HG03196 (cell line): ENCODE measurements around the gene TMEM158.

Experiments used
- ATAC-seq: cut with Tn5 transposase; IDR thresholded peaks from one replicate; pipeline ENCODE4 v1.9.1; 2021; ENCODE audit not compliant: unreplicated experiment

The TMEM158 gene

DNA sequence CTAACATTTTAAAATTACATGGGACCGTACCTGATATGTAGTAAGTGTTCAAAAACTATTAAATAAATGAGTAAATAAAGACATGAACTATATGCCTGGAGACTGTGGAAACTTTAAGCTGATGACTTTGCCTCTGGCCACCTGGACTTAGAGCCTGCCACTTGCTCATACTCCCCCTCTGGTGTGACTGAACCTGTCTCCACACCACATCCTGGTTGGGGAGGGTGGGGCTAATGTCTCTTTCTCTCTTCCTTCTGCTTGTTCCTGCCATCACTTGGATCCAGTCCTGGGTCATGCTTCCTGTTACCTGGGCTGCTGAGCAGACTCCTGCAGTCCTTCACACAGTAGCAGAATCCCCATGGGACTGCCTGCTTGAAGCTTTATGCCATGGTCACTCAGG is 8.2 kb upstream of the TMEM158 start:
- ATAC-seq, result no peak

DNA sequence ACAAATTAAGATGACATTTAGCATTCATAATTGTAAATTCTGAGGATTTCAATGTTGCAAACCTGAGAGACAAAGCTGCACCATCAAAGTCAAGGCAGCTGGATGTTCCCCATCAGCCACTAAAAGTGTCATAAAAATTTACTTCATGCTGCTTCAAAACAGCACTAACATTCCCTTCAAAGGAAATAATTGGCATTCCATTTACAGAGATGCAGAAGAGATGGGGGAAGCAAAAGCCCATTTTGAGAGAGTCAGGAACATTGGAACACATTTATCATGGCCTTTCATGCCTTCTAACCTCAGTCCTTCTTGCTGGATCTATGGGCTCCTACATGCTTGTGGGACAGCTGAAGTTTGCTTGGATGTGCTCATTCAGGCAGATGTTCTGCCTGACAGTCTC is 6.4 kb upstream of the TMEM158 start:
- no peak for ATAC-seq

DNA sequence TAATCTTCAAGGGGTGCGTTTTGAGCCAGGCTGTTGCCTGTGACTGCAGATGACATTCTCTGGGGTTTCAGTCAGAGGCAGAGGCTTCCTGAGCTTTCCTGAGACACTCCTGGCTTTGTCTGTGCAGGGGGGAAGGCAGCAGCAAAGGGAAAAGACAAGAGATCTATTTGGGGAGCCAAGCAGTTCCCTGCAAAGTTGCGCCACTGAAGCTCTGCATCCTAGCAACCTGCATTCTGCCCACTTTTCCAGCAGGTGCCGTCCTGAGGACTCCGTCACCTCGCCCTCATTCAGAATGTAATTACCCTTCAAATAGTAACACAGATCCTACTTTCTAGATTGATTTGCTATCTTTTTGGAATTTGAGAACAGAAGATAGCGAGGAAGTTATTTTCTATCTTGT is 1.9 kb upstream of the TMEM158 start:
- no peak for ATAC-seq

DNA sequence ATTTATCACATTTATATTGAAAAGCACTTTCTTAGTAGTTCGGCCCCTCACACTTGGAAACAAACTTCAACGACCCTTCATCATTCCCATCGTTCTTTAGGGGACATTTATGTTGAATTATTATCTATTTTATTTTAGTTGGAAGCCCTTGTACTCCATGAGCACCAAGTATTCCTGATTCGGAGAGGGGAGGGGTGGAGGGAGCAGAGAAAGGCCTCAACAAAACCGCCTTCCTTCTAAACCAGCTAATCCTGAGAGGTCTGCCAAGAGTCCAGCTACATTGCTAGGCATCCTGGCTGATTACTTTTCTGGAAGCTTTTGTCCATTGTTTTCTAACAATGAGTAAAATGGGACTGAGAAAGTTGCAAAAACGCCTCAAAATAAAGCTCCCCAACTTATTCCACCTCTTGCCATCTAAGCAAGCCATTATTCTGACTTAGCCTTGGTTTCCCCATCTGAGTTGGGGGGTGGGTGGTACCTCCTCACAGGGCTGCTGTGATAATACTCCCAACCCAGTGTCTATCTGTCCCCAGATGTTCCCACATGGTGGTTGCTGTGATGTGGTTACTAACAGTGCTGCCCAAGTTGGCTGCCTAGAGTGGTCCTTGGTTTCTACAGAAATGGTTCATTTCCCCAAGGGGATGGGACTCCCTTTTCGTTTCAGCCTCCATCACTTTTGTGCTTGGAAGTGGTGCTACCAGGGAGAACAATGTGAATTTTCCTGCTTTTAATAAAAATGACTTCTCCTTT is 1.2 kb upstream of the TMEM158 start:
- no peak for ATAC-seq

DNA sequence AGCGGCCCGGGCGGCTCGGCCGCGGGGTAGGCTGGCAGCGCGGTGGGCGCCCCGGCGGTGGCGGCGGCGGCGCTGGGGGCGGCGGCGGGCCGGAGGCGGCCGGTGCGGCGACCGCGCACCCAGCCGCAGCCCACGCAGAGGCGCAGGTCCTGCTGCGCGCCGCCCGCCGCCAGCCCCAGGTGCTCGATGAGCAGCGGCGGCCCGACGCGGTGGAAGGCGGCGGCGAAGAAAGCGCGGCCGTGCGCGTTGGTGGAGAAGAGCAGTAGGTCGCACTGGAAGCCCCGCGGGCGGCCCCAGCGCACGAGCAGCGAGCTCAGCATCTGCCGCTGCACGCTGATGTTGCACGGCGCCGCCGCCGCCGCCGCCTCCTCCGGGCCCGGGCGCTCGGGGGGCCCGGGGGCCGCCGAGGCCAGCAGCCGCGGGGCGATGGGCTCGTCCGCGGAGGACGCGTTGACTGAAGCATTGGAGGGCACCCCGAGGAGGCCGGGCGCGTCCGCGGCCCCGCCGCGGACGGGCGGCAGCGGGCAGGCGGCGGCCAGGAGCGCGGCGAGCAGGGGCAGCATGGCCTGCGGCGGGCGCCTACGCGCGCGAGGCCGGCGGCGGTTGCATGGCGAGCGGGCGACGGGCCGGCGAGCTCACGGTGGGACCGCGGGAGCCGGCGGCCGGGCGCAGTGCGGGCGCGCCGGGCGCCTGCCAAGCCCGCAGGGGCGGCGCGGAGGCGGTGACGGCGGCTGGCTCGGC is 452 bp downstream of the TMEM158 start:
- ATAC-seq, result peak; percentile 34

DNA sequence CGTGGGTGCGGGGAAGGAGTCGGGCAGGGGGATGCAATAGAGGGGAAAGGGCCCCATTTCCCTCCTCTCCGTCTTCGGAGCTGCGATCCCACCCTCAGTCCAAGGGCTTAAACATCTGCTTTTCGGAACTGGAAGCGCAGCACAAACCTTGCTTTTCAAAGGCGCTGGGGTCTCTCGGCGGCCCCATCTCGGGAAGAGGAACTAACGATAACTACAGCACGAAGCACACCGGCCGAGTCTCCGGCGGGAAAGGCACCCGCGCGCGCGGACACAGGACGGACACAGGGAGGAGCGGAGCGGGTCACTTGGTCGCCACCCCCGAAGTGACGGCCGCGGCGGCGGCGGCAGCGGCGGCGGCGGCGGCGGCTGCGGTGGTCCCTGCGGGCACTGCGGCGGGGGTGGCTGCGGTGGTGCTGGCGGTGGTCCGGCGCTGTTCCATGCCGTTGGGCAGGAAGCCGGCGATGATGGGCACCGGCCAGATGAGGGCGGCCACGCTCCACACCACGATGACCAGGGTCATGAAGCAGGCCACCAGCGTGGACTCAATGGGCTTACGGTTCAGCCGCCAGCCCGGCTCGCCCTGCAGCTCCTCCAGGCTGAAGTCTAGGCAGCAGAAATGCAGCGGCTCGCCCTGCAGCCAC is 1.1 kb downstream of the TMEM158 start:
- ATAC-seq, result peak; percentile 41

DNA sequence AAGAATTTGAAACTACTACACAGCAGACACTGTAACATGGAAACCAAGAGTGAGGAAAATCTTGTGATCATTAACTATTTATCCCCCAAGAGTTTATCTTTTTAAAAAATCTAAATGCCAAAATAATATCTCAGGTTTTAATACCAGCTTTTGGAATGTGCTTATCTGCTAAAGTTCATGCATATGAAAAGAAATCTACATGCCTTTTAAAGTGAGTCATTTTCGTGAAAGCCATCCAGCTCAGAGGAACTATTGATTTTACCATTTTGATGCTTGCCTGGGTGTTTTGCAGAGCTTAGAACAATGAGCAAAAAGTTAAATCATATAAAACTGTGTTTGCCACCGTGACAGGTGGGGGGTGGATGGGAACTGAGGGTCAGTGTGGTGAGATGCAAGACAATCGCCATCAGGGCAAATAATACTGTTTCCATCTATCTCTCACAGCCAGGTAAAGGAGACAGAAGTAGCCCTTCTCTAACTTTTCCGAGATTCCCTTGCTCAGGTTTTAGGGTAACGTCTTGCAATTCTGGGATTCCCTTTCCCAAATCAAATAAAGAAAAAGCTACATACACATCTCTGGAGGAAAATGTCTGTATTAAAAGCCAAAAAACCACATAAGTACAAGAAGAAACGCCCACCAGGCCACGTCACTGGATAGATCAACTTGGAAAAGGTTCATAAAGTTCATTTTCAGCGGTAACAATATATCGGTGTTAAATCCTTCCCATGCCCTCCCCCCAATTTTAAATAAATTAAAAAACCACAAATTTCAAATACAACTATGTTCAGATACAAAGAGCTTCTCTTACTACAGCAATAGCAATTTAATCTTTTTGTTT is 2.0 kb downstream of the TMEM158 start:
- ATAC-seq, result no peak

DNA sequence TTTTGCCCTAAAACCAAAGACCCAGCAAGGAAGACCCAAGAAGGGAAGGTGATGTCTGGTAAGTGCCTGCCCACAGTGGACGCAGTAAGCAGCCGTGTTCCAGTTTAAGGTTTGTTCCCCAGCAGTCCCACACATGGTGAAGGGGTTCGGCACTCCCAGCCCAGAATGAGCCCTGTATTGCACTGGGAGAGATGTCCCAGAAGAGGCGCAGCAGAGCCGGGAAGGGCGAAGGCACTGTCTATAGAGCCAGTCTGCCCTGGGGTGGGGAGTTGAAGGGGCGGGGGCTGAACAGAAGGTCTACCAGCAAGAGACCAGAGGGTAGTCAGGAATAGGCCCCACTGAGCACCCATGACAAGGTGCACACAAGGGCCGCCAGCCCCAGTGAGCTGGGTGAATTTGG is 6.4 kb downstream of the TMEM158 start:
- ATAC-seq, result no peak

DNA sequence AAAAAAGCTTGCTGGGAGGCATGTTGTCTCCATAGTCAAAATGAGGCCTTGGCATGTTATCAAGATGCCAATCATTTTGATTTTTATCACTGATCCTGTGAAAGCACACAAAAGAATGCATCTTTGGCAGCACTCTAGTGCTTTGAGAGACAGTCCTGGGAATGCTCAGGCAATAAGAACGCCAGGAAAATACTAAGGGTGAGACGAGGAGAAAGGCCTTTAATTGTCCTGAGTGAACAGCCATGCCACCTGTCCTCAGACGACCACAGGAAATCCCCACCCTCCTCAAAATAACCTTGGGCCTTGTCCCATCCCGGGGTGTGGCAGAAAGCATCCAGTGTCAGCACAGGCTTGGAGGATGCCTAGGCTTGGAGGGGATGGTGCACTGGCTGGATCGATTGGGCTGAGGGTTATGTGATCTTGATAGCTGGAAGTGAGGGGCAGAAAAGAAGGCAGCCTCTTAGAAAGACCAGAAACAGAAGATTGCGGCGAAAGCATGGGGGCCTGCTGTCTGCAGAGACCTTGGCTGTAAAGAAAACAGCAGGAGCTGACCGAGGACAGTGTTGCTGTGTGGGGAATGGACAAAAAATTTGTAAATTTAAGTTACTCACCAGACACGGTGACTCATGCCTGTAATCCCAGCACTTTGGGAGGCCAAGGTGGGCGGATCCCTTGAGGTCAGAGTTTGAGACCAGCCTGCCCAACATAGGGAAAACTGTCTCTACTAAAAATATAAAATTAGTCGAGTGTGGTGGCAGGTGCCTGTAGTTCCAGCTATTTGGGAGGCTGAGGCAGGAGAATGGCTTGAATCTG is 7.3 kb downstream of the TMEM158 start:
- no peak for ATAC-seq

DNA sequence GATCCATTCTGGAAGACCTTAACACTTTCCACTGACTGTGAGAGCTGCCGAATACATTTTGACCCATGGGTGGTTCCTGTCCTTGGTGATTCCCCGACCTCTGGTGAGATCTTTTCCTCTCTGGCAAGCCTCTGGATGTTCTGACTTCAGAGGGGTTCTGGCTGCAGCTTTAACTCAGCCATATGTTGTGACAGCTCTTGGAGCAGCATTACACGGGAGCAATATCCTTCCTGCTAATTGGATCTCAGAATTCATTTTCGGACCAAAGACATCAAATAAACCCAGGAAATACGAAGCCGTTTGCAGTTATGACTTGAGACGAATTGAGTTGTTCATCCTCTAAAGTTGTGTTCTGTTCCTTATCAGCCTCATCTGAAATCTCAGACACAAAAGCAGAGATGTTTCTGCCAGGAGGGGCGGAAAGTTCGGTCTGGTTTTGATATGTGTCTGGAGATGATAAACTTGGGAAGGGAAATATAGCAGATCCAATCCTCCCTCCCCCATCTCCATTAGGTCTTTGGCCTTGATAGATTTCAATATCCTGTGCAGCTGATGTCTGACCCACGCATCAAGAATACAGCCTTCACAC is 10.0 kb downstream of the TMEM158 start:
- ATAC-seq, result no peak

DNA sequence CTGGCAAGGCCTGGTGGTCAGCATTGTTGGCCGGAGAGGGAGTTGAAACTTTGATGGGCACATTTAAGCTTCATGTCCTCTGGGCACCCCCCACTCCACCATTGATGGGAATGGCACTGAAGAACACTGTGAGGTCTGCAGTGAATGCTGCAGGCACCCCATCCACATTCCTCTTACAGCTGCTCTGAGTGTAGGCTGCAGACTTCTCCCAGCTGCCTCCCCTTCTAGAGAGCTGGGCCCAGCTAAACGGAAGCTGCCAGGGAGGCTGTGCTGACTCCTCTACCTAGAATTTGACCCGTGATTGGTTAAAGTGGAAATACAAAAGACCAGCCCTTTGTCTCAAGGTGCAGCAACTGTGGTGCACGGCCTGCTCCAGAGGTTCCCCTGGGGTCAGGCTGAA is 10.6 kb downstream of the TMEM158 start:
- ATAC-seq, result no peak

DNA sequence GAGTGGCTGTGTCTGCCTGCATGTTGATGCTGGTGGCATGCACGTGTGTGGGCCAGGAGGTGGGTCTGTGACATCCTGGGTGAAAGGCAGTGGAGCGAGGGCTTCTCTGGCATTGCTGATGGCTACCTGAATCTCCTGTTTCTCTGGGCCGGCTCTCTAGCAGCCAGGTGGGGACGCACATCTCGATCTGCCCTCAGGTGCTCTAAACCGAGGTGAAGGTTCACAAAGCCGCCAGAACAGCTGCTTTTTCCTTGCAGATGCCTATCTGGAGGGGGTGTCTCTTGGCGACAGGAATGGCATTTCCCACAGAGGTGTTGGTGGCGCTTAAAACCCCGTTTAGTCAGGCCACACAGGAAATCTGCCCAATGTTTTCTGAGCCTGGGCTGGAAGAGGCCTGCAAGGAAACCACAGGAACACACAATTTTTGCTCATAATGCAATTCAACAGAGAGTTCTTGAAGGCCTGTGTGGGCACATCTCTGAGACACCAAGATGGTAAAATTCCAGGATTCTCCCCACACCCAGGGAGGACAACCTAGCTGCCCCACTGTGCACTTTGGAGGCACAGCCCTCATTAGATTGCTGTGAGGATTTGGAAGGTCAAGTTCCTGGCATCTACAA is 11.9 kb downstream of the TMEM158 start:
- ATAC-seq, result no peak

DNA sequence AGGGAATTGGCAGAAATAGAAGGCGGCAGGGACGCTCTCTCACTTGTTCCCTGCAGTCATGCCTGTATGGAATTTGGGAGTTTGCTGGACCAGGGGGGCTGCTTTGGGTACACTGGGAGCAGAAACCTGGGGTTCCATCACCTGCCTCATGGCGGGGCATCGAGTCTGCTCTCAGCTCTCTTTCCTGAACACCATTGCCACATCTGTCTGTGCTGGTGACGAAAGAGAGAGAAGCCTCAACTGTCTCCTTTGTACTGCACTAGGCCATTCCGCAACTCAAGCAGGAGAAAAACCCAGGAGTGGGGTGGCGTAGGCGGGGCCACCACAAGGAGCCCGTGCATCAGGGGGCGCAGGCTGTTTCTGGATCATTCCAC is 14.0 kb downstream of the TMEM158 start:
- no peak for ATAC-seq

DNA sequence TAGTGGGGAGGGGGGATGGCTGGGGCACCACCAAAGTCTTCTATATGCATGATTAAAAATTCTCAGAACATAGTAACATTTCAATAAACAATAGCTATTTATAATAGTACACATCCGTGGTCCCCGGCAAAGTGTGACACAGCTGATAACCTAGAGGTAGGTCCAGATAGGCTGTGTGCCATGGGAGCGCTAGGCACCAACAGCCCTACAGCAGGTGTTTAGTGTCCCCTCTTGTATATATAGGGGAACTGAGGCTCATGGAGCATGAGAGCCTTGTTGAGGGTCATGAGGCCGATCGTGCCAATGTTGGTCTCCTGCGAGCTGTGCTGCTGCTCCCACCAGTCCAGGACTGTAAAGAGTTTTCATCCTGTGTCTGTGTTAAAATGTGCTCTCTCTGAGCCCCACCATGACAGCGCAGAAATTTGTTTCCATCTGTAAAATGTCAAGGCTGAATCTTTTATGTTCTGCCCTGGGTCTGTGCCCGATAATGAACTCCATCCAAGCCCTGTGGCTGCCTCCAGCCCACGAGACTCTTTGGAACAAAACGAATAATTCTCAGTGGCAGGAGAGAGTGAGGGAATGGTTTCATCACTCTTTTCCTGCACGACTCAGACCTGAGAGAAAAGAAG is 14.5 kb downstream of the TMEM158 start:
- no peak for ATAC-seq

DNA sequence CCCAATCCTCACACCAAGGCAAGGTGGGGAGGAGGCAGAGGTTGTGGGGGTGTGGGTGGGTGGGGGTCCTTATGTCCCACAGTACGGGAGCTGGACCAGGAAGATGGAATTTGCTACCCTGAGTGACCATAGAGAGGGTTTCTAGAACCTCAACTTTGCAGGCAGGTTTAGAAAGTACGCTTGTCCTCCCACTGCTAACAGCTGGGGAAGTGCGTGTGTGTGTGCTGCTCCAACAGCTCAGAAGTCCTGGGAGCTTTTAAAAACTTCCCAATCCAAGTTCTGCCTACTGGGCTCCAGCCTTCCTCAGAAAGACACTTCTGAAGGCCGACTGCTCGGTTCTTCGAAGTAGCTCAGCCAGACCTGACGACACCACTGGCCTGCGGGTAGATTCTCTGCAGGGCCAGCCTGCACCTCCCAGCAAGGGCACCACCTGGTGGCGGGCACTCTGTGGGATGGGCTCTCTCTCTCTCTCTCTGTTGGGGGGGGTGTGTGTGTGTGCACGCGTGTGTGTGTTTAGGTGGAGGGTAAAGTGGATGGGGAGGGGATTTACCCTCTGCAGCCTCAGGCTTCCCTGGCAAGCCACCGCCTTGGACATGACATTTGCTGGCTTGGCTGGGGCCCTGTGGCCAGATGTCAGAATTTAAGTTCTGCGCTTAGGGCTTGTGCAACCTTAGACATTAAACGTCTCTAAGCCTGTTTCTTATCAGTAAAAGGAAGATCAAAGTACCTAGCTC is 15.6 kb downstream of the TMEM158 start:
- ATAC-seq, result no peak

DNA sequence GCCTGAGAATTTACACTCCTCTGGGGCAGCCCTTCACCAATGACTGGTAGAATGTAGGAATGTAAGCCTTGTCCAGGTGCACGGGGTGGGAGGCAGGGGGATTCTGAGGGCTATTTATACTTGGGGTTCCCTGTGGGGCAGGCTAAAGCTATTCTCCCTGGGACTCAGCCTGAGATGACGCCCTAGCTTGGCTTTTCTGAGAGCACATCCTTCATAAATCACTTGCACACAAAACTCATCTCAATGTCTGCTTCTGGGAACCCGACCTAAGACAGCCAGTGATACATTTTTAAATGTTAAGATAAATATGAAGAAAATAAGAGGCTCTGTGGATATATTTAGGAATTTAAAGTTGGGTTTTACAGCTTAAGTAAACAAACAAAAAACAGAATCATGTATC is 16.6 kb downstream of the TMEM158 start:
- no peak for ATAC-seq

DNA sequence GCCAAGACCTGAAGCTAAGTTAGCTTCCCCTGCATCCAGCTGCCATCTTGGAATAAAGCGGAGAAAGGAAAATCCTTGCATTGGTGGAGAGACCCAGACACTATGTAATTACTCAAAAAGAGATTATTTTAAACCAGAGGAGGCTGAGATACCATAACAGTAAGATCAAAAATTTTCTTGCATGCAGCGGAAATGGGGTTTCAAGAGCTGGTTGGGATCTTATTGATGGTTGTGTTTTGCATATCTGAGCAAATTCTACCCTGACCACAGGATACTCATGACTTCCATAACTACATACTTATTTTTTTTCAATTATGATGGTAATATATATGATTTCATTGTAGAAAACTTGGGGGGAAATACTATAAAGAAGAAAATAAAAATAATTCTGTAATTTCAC is 17.5 kb downstream of the TMEM158 start:
- no peak for ATAC-seq

DNA sequence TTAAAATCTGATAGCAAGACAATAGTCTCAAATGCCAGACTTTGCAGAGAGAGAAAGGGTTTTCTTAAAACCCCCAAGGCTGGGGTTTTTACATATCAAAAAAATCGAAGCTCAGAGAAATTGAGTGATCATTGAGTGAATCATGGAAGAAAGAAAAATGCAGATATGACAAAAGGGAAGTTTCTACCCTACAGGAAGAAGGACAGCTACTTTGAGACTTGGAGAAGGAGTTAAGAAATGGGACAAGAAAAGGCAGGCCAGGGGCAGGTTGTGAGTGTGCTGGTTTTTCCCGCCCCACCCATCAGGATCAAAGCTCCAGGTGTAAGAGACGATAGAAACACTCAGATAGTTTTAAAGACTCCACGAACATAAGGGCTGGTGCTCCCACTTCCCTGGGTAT is 18.6 kb downstream of the TMEM158 start:
- no peak for ATAC-seq

DNA sequence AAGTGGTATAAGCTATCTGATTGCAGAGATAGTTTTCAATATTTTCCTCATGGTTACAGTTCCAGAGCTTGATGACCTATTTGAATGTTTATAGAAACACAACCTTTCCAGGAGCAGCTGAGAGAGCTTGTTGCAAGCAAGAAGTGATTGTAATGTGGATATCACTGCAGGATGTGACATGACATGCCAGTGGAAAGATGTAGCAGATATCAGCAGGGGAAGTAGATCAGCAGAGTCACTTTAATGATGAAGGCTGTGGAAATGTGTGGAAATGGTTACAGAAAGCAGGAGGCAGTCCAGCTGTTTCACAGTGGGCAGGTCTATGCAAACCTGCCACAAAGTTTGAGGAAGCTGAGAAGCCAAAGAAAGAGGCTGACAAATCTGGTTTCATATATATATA is 21.0 kb downstream of the TMEM158 start:
- no peak for ATAC-seq
